Measurements from ENCODE around the gene SNAI3.

DNA sequence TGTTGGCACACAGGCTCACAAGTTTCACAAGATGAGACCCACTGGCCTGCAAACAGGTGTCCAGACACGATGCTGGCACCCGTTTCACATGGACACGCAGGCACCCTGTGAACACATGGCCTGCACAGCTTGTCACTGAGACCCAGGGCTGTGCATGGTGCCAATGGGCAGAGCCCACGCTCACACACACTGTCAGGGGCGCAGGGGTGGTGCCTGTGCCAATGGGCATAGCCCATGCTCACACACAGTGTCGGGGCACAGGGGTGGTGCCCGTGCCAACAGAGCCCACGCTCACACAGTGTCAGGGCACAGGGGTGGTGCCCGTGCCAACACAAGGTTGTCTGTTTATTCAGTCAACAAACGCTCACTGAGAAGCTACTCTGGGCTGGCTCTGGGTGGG, 49.3 kb upstream of the SNAI3 start:
- TF ChIP-seq POLR2AphosphoS5 (IDR thresholded peaks at IDR 0.05; ENCODE audit: low read depth, low read length) (no peak), RAD21 (IDR thresholded peaks at IDR 0.05 in 1 of 2, conservative IDR thresholded peaks at IDR 0.05 in 1 of 2; ENCODE audit: low read depth in 2 of 2, low read length in 2 of 2) (no peak), MAX (IDR thresholded peaks at IDR 0.05) (no peak), CBX5 (IDR thresholded peaks at IDR 0.05; ENCODE audit: low read depth, low read length) (no peak), TEAD4 (IDR thresholded peaks at IDR 0.05; ENCODE audit: low read depth, low read length) (no peak), CTCF (IDR thresholded peaks at IDR 0.05; ENCODE audit: control extremely low read depth in 1 of 3, insufficient read depth in 1 of 3, low read depth in 1 of 3, low read length in 3 of 3) (no peak), SRF (IDR thresholded peaks at IDR 0.05; ENCODE audit: low read depth, low read length) (no peak), JUN (IDR thresholded peaks at IDR 0.05; ENCODE audit: low read depth, low read length) (no peak), POLR2A (IDR thresholded peaks at IDR 0.05; ENCODE audit: control extremely low read depth in 1 of 2, low read depth in 2 of 2, low read length in 2 of 2) (no peak), SP2 (IDR thresholded peaks at IDR 0.05; ENCODE audit: low read length) (no peak), CREB1 (IDR thresholded peaks at IDR 0.05) (no peak)

Measured in H1 (cell line).